ENCODE results near the gene ZNF516.

GRCh38 chr18:76340410-76340809 is 154.6 kb downstream of the ZNF516 start:
- no peak for TF ChIP-seq EZH2 (IDR thresholded peaks at IDR 0.05; ENCODE audit: borderline replicate concordance)
- TF ChIP-seq, protein P1, sequence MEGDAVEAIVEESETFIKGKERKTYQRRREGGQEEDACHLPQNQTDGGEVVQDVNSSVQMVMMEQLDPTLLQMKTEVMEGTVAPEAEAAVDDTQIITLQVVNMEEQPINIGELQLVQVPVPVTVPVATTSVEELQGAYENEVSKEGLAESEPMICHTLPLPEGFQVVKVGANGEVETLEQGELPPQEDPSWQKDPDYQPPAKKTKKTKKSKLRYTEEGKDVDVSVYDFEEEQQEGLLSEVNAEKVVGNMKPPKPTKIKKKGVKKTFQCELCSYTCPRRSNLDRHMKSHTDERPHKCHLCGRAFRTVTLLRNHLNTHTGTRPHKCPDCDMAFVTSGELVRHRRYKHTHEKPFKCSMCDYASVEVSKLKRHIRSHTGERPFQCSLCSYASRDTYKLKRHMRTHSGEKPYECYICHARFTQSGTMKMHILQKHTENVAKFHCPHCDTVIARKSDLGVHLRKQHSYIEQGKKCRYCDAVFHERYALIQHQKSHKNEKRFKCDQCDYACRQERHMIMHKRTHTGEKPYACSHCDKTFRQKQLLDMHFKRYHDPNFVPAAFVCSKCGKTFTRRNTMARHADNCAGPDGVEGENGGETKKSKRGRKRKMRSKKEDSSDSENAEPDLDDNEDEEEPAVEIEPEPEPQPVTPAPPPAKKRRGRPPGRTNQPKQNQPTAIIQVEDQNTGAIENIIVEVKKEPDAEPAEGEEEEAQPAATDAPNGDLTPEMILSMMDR (IDR thresholded peaks at IDR 0.05; ENCODE audit: poor library complexity): no peak
- no peak for TF ChIP-seq EZH2phosphoT487 (IDR thresholded peaks at IDR 0.05; ENCODE audit: low read depth, severe bottlenecking, unreplicated experiment)

Measured in hepatocyte (in vitro differentiated cells).